Measurements from ENCODE around the gene ARL5A. TPM values are rescaled to one million over a fixed set of nuclear protein-coding genes. Genes with fewer than 3 reads are reported as not detected.

ARL5A gene
- total RNA-seq, 1 experiment from 2014 or later, result 55.0 TPM

- DNase-seq (ENCODE audit: low spot score), result no peak
- Histone ChIP-seq H3K4me1 (ENCODE audit: insufficient read depth, low read length, poor library complexity, severe bottlenecking) (no peaks in the 10 kb centered on the region), H3K27ac (ENCODE audit: low read depth, low read length, poor library complexity, severe bottlenecking) (no peak overlapping the region), H3K27me3 (replicated peaks; ENCODE audit: insufficient read depth, low read depth, low read length, poor library complexity) (peaks cover 75% of the 10 kb centered on the region), H3K9me3 (ENCODE audit: low read depth, low read length, poor library complexity, severe bottlenecking) (no peaks in the 10 kb centered on the region), H3K4me3 (ENCODE audit: low read depth, low read length, poor library complexity, severe bottlenecking) (no peak overlapping the region), H3K36me3 (ENCODE audit: insufficient read depth, low read length, poor library complexity, severe bottlenecking) (no peaks in the 10 kb centered on the region)
- BruUV-seq (replicated peaks), result no TSS peak
- CTCF ChIA-PET, result no interaction called here
- TF ChIP-seq CTCF (conservative IDR thresholded peaks at IDR 0.05; ENCODE audit: low read depth, low read length) (no peak), EZH2 (IDR thresholded peaks at IDR 0.05; ENCODE audit: borderline replicate concordance, low read depth, low read length, poor library complexity, severe bottlenecking) (no peak)
- intact Hi-C loops (cut with micrococcal nuclease; ENCODE audit: unreplicated experiment), result no loop called here
- POLR2A ChIA-PET (ENCODE audit: low non-redundant PET), result no interaction called here
Observed at GRCh38 chr2:151855111-151855510, 26.9 kb upstream of the ARL5A start.

- H3K9me3 ChIP-seq (ENCODE audit: low read depth, low read length, poor library complexity, severe bottlenecking), result no peaks in the 10 kb centered on the region
- DNase-seq (ENCODE audit: low spot score), result no peak
- H3K4me1 ChIP-seq (ENCODE audit: insufficient read depth, low read length, poor library complexity, severe bottlenecking), result no peaks in the 10 kb centered on the region
- ChIA-PET CTCF (no interaction called here), POLR2A (ENCODE audit: low non-redundant PET) (no interaction called here)
- no peaks in the 10 kb centered on the region for H3K36me3 ChIP-seq (ENCODE audit: insufficient read depth, low read length, poor library complexity, severe bottlenecking)
- intact Hi-C loops (cut with micrococcal nuclease; ENCODE audit: unreplicated experiment), result no loop called here
- BruUV-seq (replicated peaks), result no TSS peak
- no peak for TF ChIP-seq CTCF (conservative IDR thresholded peaks at IDR 0.05; ENCODE audit: low read depth, low read length)
- no peak for TF ChIP-seq EZH2 (IDR thresholded peaks at IDR 0.05; ENCODE audit: borderline replicate concordance, low read depth, low read length, poor library complexity, severe bottlenecking)
- peaks cover 61% of the 10 kb centered on the region for H3K27me3 ChIP-seq (replicated peaks; ENCODE audit: insufficient read depth, low read depth, low read length, poor library complexity)
- H3K27ac ChIP-seq (ENCODE audit: low read depth, low read length, poor library complexity, severe bottlenecking), result no peak overlapping the region
- no peak overlapping the region for H3K4me3 ChIP-seq (ENCODE audit: low read depth, low read length, poor library complexity, severe bottlenecking)
Observed at GRCh38 chr2:151853070-151853758, 25.0 kb upstream of the ARL5A start.

GRCh38 chr2:151852260-151853069, 24.2 kb upstream of the ARL5A start:
- Histone ChIP-seq H3K9me3 (ENCODE audit: low read depth, low read length, poor library complexity, severe bottlenecking) (no peaks in the 10 kb centered on the region), H3K27me3 (replicated peaks; ENCODE audit: insufficient read depth, low read depth, low read length, poor library complexity) (peaks cover 56% of the 10 kb centered on the region), H3K4me1 (ENCODE audit: insufficient read depth, low read length, poor library complexity, severe bottlenecking) (no peaks in the 10 kb centered on the region), H3K27ac (ENCODE audit: low read depth, low read length, poor library complexity, severe bottlenecking) (no peak overlapping the region), H3K4me3 (ENCODE audit: low read depth, low read length, poor library complexity, severe bottlenecking) (no peak overlapping the region), H3K36me3 (ENCODE audit: insufficient read depth, low read length, poor library complexity, severe bottlenecking) (no peaks in the 10 kb centered on the region)
- POLR2A ChIA-PET (ENCODE audit: low non-redundant PET), result no interaction called here
- CTCF ChIA-PET, result no interaction called here
- intact Hi-C loops (cut with micrococcal nuclease; ENCODE audit: unreplicated experiment), result no loop called here
- DNase-seq (ENCODE audit: low spot score), result no peak
- no TSS peak for BruUV-seq (replicated peaks)
- TF ChIP-seq CTCF (conservative IDR thresholded peaks at IDR 0.05; ENCODE audit: low read depth, low read length) (no peak), EZH2 (IDR thresholded peaks at IDR 0.05; ENCODE audit: borderline replicate concordance, low read depth, low read length, poor library complexity, severe bottlenecking) (no peak)
